Measurements from ENCODE around the gene ANG.
"Not testable (repeated sequence)": the region's sequence is repeated elsewhere in the genome, so short reads cannot be mapped to it uniquely, and the experiment has no call there.

The ANG gene

DNA sequence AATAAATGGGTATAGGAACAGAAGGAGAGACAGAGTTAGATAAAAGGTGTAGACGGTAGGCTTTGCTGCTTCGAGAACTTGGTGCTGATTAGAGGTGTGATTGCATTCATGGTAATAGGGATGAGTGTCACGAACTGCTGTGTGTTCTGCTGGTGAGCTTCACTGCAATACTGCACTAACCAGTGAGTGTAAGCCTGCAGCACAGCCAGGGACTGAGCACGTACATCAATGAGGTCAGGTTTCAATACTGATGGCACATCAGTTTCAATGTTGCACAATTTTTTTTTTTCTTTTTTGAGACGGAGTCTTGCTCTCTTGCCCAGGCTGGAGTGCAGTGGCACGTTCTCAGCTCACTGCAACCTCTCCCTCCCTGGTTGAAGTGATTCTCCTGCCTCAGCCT is 32.2 kb downstream of the ANG start:
- TF ChIP-seq, protein P1, sequence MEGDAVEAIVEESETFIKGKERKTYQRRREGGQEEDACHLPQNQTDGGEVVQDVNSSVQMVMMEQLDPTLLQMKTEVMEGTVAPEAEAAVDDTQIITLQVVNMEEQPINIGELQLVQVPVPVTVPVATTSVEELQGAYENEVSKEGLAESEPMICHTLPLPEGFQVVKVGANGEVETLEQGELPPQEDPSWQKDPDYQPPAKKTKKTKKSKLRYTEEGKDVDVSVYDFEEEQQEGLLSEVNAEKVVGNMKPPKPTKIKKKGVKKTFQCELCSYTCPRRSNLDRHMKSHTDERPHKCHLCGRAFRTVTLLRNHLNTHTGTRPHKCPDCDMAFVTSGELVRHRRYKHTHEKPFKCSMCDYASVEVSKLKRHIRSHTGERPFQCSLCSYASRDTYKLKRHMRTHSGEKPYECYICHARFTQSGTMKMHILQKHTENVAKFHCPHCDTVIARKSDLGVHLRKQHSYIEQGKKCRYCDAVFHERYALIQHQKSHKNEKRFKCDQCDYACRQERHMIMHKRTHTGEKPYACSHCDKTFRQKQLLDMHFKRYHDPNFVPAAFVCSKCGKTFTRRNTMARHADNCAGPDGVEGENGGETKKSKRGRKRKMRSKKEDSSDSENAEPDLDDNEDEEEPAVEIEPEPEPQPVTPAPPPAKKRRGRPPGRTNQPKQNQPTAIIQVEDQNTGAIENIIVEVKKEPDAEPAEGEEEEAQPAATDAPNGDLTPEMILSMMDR (IDR thresholded peaks at IDR 0.05; ENCODE audit: low read depth, low read length) = no peak
- DNase-seq (ENCODE audit: extremely low read depth, low read depth) = no peak

GRCh38 chr14:20722016-20722415 is 33.5 kb downstream of the ANG start:
- TF ChIP-seq, protein P1 (IDR thresholded peaks at IDR 0.05; ENCODE audit: low read depth, low read length) = no peak

DNA sequence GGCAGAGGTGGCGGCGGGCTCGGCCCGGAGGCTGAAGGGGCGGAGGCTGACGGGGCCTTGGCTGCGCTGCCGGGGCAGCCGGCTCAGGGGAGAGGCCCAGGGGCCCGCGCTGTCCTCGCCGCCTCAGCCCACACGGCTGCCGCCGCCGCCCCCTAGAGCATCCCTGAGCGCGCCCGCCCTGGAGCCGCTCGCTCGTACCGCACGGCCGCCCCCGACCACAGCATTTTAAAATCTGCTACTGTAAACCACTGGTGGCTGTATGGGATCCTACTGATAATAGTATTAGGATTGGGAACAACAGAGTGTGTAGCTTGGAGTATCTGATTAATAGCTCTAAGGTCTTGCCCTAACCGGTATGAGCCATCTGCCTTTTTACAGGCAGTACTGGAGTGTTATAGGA is 34.9 kb downstream of the ANG start:
- TF ChIP-seq, protein P1 (IDR thresholded peaks at IDR 0.05; ENCODE audit: low read depth, low read length) = no peak
- no peak for DNase-seq (ENCODE audit: extremely low read depth, low read depth)

More at GRCh38 chr14:20722016-20722415, 33.5 kb downstream of the ANG start:
- DNase-seq (ENCODE audit: extremely low read depth, low read depth) = no peak

- not testable (repeated sequence) for DNase-seq (ENCODE audit: extremely low read depth, low read depth)
Observed at GRCh38 chr14:20726121-20726520, 37.6 kb downstream of the ANG start.

DNA sequence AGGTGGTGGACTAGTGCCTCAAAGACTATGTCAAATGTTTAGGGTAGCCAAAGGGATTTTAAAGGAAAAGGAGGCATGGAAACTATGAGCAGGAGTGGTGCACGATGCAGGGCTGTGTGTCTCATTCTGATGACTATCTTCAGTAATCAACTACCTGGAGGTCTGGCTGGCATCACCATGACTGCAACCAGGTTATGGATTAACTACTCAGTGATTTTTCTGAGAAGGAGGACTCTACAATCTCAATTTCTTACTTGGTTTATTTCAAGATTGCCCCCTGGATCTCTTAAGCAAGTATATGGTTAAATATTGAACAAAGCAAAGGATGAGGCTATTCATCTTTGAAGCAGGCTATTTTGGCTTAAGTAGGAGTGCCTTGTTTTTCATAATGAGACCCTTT is 38.0 kb downstream of the ANG start:
- TF ChIP-seq, protein P1 (IDR thresholded peaks at IDR 0.05; ENCODE audit: low read depth, low read length) = no peak
- DNase-seq (ENCODE audit: extremely low read depth, low read depth) = no peak

DNA sequence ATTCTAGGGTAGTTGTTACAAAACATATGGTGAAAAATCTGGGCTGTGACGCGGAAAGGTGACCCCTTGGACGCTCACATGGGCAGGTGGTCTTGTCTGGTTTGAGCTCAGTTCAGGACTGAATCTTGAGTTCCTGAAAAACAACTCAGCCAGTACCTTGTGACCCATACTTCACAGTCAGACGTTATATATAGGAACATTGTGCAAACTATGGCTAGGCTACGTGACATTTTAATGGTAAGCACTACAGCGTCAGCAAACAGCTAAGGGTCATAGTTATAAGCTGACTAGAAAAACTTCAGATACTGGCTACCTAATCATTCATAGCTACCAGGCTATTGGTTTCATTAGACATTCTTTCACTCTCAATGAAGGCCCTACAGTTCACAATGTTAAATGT is 42.3 kb downstream of the ANG start:
- TF ChIP-seq, protein P1 (IDR thresholded peaks at IDR 0.05; ENCODE audit: low read depth, low read length) = no peak

GRCh38 chr14:20732477-20732876 is 43.9 kb downstream of the ANG start:
- TF ChIP-seq, protein P1 (IDR thresholded peaks at IDR 0.05; ENCODE audit: low read depth, low read length) = no peak
- DNase-seq (ENCODE audit: extremely low read depth, low read depth) = no peak

More for the DNA sequence above, 42.3 kb downstream of the ANG start:
- no peak for DNase-seq (ENCODE audit: extremely low read depth, low read depth)

- DNase-seq (ENCODE audit: extremely low read depth, low read depth) = no peak
- TF ChIP-seq, protein P1 (IDR thresholded peaks at IDR 0.05; ENCODE audit: low read depth, low read length) = no peak
Observed at GRCh38 chr14:20732979-20733635, 44.5 kb downstream of the ANG start.
